Tibial artery (tissue), 4 donors: Measurements from ENCODE around the gene SEC16A.

Source experiments
- DNase-seq, 2 donors: peaks; one replicate each; pipeline ENCODE4 v3.0.0-alpha.2; 2019
- H3K27ac ChIP-seq, 2 donors: fragments of 200-600 bp; sonication (generic) in 1 of 2; 1 replicate in 1 of 2; 2 replicates in 1 of 2; pipeline ENCODE4 v1.5.1; 2018 to 2019; ENCODE audit warnings: mild to moderate bottlenecking in 1 of 2
- H3K27me3 ChIP-seq, 2 donors: fragments of 200-600 bp; sonication (generic) in 1 of 2; one replicate each; pipeline versions ENCODE4 v1.5.1 to v1.6.0; 2016 to 2019
- H3K36me3 ChIP-seq, 3 donors: fragments of 200-600 bp; sonication (generic) in 2 of 3; one replicate each; pipeline ENCODE4 v1.5.1; 2016 to 2019; ENCODE audit warnings: mild to moderate bottlenecking in 2 of 3
- H3K4me1 ChIP-seq, 4 donors: fragments of 200-600 bp; sonication (generic) in 2 of 4; 1 replicate in 3 of 4; 2 replicates in 1 of 4; pipeline ENCODE4 v1.5.1; 2016 to 2019
- H3K4me3 ChIP-seq, 2 donors: fragments of 200-600 bp; sonication (generic) in 1 of 2; 1 replicate in 1 of 2; 2 replicates in 1 of 2; pipeline ENCODE4 v1.5.1; 2018 to 2019; ENCODE audit warnings: mild to moderate bottlenecking in 2 of 2
- H3K9me3 ChIP-seq, 3 donors: fragments of 200-600 bp; sonication (generic) in 1 of 3; one replicate each; pipeline ENCODE4 v1.5.1; 2016 to 2019
- intact Hi-C: fragments of 100-400 bp; cut with DNase I; formaldehyde crosslinking; loops from one replicate; pipeline ENCODE4 v1.15.0; 2023; ENCODE audit warnings: low total_unique reads
- TF ChIP-seq, protein P1 (sequence below), 2 experiments: fragments of 200-600 bp in 1 of 2; fragments of 450-650 bp in 1 of 2; IDR thresholded peaks; one replicate each; pipeline ENCODE4 v1.5.1; 2017 to 2019; ENCODE audit warnings: antibody characterized with exemption in 2 of 2, mild to moderate bottlenecking in 1 of 2, moderate library complexity in 1 of 2

The SEC16A gene

DNA sequence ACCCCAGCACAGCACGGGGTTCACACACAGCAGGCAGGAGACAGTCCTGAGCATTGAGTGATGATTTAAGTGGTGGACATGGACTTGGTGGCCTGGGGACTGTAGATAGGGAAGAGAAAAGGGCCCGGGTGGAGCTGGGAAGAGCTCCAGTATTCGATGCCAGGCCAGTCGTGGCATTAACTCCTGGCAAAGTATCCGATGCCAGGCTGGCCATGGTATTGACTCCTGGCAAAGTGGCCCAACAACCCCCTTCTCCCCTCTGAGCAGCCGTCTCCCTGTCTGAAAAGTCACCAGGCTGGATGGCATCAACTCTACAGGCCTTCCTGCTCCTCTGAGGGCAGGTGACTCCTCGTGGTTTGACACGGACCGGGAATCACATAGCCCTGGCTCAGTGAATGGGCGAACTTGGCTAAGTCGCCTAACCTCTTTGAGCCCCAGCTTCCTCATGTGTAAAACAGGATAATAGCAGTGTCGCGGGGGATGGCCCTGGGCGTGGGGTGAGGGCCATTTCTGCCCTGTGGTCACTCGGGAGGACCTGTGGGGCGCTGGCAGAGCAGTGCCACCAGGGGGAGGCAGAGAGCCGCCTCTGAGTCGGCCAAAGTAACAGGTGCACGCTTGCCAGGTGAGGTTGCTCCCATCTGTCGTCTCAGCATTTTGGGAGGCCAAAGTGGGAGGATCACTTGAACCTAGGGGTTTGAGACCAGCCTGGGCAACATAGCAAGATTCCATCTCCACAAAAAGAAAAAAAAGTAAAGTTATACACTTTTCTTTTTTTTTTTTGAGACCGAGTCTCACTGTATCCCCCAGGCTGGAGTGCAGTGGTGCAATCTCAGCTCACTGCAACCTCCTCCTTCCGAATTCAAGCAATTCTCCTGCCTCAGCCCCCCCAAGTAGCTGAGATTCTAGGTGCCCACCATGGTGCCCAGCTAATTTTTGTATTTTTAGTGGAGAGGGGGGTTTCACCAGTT is 5.7 kb upstream of the SEC16A start:
- Histone ChIP-seq H3K4me1 (peaks cover 0 to 38% (median 30%) of the 10 kb centered on the region in 4 donors), H3K4me3 (no peak overlapping the region), H3K36me3 (no peaks in the 10 kb centered on the region), H3K27me3 (no peaks in the 10 kb centered on the region), H3K9me3 (no peaks in the 10 kb centered on the region), H3K27ac (peak overlapping the region; percentile 34 to 46)
- TF ChIP-seq, protein P1, sequence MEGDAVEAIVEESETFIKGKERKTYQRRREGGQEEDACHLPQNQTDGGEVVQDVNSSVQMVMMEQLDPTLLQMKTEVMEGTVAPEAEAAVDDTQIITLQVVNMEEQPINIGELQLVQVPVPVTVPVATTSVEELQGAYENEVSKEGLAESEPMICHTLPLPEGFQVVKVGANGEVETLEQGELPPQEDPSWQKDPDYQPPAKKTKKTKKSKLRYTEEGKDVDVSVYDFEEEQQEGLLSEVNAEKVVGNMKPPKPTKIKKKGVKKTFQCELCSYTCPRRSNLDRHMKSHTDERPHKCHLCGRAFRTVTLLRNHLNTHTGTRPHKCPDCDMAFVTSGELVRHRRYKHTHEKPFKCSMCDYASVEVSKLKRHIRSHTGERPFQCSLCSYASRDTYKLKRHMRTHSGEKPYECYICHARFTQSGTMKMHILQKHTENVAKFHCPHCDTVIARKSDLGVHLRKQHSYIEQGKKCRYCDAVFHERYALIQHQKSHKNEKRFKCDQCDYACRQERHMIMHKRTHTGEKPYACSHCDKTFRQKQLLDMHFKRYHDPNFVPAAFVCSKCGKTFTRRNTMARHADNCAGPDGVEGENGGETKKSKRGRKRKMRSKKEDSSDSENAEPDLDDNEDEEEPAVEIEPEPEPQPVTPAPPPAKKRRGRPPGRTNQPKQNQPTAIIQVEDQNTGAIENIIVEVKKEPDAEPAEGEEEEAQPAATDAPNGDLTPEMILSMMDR (IDR thresholded peaks at IDR 0.05): peak; percentile 97 to 98
- peak; percentile 59 to 84 for DNase-seq
- intact Hi-C loops: loop anchor here (2.0 kb wide), 1 partner anchor 142 kb away; no protein-coding TSS in a partner anchor

DNA sequence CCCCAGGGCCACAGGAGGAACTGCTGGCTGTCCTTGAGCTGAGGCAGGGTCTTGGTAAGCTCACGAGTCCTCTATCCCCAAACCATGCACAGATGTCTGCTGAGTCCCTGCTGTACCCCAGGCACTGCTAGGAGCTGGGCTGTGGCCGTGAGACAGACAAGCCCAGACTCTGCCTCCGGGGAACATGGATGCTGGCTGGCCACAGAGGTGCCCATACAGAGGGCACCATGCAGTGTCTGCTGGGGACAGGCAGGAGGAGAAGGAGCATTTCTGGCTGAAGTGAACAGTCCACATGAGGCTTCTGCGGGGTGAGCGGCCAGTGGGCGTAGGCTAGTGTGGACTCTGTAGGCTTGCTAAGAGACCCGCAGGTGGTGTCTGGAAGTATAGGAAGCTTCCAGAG is 4.8 kb upstream of the SEC16A start:
- Histone ChIP-seq H3K4me3 (no peak overlapping the region), H3K36me3 (no peaks in the 10 kb centered on the region), H3K27me3 (no peaks in the 10 kb centered on the region), H3K27ac (peak overlapping the region; percentile 34 to 46), H3K4me1 (peaks cover 0 to 38% (median 30%) of the 10 kb centered on the region in 4 donors), H3K9me3 (no peaks in the 10 kb centered on the region)
- intact Hi-C loops: loop anchor here (2.0 kb wide), 1 partner anchor 143 kb away; no protein-coding TSS in a partner anchor
- TF ChIP-seq, protein P1 (IDR thresholded peaks at IDR 0.05): no peak
- no peak for DNase-seq

DNA sequence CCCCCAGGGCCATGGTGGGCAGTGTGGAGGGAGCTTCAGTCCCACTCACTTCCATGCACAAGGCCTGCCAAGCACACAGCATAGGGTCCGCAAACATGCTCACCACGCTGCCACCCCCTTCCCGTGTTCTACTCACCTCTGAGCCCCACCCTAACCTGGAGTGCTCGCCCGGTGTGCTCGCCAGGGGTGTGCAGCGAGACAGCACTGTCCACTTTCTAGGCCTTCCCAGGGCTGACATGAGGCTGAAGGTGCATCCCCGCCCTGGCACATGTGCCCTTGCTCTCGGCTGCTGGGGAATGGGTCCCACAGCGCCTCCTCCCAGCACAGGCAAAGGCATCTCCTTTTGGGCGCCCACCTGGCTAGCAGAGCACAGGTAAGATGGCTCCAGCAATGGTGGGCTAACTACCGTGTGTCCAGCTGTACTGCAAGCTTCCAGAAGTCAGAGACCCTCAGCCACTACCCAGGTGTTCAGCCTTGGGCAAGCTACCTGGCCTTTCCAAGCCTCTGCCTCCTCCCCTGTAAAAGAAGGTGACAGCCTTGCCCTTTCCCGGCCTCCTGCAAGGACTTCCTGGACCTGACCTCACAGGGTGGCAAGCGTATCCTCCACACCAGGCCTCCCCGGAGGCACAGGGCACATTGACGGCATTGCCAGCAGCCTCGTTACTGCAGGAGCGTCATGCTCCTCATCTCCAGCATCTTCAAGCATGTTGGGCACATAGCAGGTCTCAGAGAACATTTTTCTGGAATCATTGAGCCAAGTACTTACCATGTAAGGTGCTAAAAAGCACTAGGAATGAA is 4.2 kb upstream of the SEC16A start:
- TF ChIP-seq, protein P1 (IDR thresholded peaks at IDR 0.05): no peak
- DNase-seq: no peak
- intact Hi-C loops: no loop called here
- no peak overlapping the region for H3K4me3 ChIP-seq
- H3K36me3 ChIP-seq: no peaks in the 10 kb centered on the region
- H3K4me1 ChIP-seq: peaks cover 0 to 39% (median 31%) of the 10 kb centered on the region in 4 donors
- H3K9me3 ChIP-seq: no peaks in the 10 kb centered on the region
- H3K27me3 ChIP-seq: no peaks in the 10 kb centered on the region
- peak overlapping the region in 1 of 2 donors; percentile 46 for H3K27ac ChIP-seq

DNA sequence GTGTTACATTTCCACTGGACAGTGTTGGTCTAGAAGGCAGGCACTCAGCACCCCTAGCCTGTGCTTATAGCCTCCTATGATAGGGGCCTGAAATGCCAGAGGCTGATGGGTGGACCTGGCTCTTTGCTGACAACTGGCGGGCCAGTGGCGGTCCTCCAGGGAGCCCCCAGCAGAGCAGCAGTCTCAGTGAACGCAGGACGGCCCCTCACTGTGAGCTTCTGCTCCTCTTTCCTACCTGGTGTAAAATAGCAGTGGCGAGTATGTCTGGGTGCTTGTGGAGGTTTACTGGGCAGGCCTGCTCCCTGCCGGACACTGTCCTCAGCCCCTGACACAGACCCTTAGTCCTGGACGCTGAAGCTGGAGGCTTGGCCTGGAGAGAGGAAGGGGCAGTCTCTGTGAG is 3.3 kb upstream of the SEC16A start:
- no peaks in the 10 kb centered on the region for H3K9me3 ChIP-seq
- H3K27me3 ChIP-seq: no peaks in the 10 kb centered on the region
- intact Hi-C loops: no loop called here

More for the DNA sequence above, 3.3 kb upstream of the SEC16A start:
- Histone ChIP-seq H3K36me3 (no peaks in the 10 kb centered on the region), H3K4me3 (no peak overlapping the region), H3K4me1 (peaks cover 0 to 48% (median 40%) of the 10 kb centered on the region in 4 donors), H3K27ac (no peak overlapping the region)
- no peak for DNase-seq
- TF ChIP-seq, protein P1 (IDR thresholded peaks at IDR 0.05): no peak
